ENCODE measurements around the gene SIAH3.

GRCh38 chr13:45792827-45793303, 58.7 kb downstream of the SIAH3 start:
- TF ChIP-seq EZH2phosphoT487 (IDR thresholded peaks at IDR 0.05; ENCODE audit: low read length) (no peak), EZH2 (optimal IDR thresholded peaks at IDR 0.05; ENCODE audit: low read depth, low read length) (no peak)
- TF ChIP-seq, protein P1, sequence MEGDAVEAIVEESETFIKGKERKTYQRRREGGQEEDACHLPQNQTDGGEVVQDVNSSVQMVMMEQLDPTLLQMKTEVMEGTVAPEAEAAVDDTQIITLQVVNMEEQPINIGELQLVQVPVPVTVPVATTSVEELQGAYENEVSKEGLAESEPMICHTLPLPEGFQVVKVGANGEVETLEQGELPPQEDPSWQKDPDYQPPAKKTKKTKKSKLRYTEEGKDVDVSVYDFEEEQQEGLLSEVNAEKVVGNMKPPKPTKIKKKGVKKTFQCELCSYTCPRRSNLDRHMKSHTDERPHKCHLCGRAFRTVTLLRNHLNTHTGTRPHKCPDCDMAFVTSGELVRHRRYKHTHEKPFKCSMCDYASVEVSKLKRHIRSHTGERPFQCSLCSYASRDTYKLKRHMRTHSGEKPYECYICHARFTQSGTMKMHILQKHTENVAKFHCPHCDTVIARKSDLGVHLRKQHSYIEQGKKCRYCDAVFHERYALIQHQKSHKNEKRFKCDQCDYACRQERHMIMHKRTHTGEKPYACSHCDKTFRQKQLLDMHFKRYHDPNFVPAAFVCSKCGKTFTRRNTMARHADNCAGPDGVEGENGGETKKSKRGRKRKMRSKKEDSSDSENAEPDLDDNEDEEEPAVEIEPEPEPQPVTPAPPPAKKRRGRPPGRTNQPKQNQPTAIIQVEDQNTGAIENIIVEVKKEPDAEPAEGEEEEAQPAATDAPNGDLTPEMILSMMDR (IDR thresholded peaks at IDR 0.05; ENCODE audit: low read length) = no peak
